ENCODE data around the gene GORAB. TPM values are rescaled to one million over a fixed set of nuclear protein-coding genes. Genes with fewer than 3 reads are reported as not detected.

GORAB gene
- total and polyA plus RNA-seq, 12 donors, result 5.6 to 14.4 (median 9.4) TPM

- H3K4me1 ChIP-seq, result peaks cover 0 to 14% (median 0%) of the 10 kb centered on the region in 9 donors
- ATAC-seq, result peak in 7 of 8 donors; percentile 45 to 76 (median 62)
Measured at GRCh38 chr1:170586321-170587252, 54.6 kb downstream of the GORAB start.

GRCh38 chr1:170587253-170587593 is 55.3 kb downstream of the GORAB start:
- Histone ChIP-seq H3K4me1 (peaks cover 0 to 14% (median 0%) of the 10 kb centered on the region in 9 donors), H3K27me3 (no peaks in the 10 kb centered on the region), H3K9me3 (no peaks in the 10 kb centered on the region), H3K27ac (peak overlapping the region in 8 of 10 donors; percentile 26 to 66 (median 52)), H3K4me3 (peak overlapping the region in 5 of 10 donors; percentile 8 to 28 (median 11)), H3K36me3 (no peaks in the 10 kb centered on the region)
- ATAC-seq, result peak in 7 of 8 donors; percentile 22 to 61 (median 37)
- TF ChIP-seq CTCF (IDR thresholded peaks at IDR 0.05), result no peak
- 85 to 91% methylated on average over 4 of the region's 4 CpGs for WGBS, 2 donors
- intact Hi-C loops (cut with DNase I), result loop anchor here in 1 of 10 donors (5.0 kb wide), 1 partner anchor 75 kb away; the partner anchor contains the start of gene PRRX1
- DNase-seq, result no peak

More at GRCh38 chr1:170586321-170587252, 54.6 kb downstream of the GORAB start:
- Histone ChIP-seq H3K9me3 (no peaks in the 10 kb centered on the region), H3K27ac (peak overlapping the region in 7 of 10 donors; percentile 26 to 66 (median 53)), H3K27me3 (no peaks in the 10 kb centered on the region), H3K36me3 (no peaks in the 10 kb centered on the region), H3K4me3 (peak overlapping the region in 5 of 10 donors; percentile 8 to 28 (median 11))
- DNase-seq, result peak; percentile 7 to 17
- WGBS, 2 donors, result 56 to 64% methylated on average over 11 of the region's 11 CpGs
- intact Hi-C loops (cut with DNase I), result loop anchor here in 1 of 10 donors (5.0 kb wide), 1 partner anchor 76 kb away; the partner anchor contains the start of gene PRRX1
- no peak for TF ChIP-seq CTCF (IDR thresholded peaks at IDR 0.05)

GRCh38 chr1:170590921-170591705 is 59.1 kb downstream of the GORAB start:
- intact Hi-C loops (cut with DNase I), result no loop called here
- peaks cover 0 to 12% (median 5%) of the 10 kb centered on the region in 11 donors for H3K9me3 ChIP-seq
- H3K4me3 ChIP-seq, result no peak overlapping the region
- no peaks in the 10 kb centered on the region for H3K27me3 ChIP-seq
- ATAC-seq (no peak), DNase-seq (no peak)
- no peak for TF ChIP-seq CTCF (IDR thresholded peaks at IDR 0.05)
- H3K36me3 ChIP-seq, result no peaks in the 10 kb centered on the region
- H3K4me1 ChIP-seq, result peaks cover 0 to 14% (median 0%) of the 10 kb centered on the region in 9 donors
- no peak overlapping the region for H3K27ac ChIP-seq
- 59 to 61% methylated on average over 13 of the region's 13 CpGs for WGBS, 2 donors

GRCh38 chr1:170592591-170593111 is 60.7 kb downstream of the GORAB start:
- 85 to 87% methylated on average over 2 of the region's 2 CpGs for WGBS, 2 donors
- Histone ChIP-seq H3K4me3 (no peak overlapping the region), H3K4me1 (peaks cover 0 to 9% (median 0%) of the 10 kb centered on the region in 9 donors), H3K27ac (no peak overlapping the region), H3K27me3 (no peaks in the 10 kb centered on the region), H3K9me3 (peaks cover 0 to 25% (median 12%) of the 10 kb centered on the region in 11 donors), H3K36me3 (no peaks in the 10 kb centered on the region)
- TF ChIP-seq CTCF (IDR thresholded peaks at IDR 0.05), result no peak
- intact Hi-C loops (cut with DNase I), result no loop called here
- ATAC-seq, result no peak
- no peak for DNase-seq
